Brain microvascular endothelial cell (primary cell): ENCODE results near the gene EFTUD2.
A peak's percentile ranks its signal among the peaks of the same experiment; 100 is the strongest.
"Not testable (repeated sequence)": the region's sequence is repeated elsewhere in the genome, so short reads cannot be mapped to it uniquely, and the experiment has no call there.

Experiments
- DNase-seq: peaks from one replicate; pipeline ENCODE4 v3.0.0-alpha.2; 2020
- H3K27ac ChIP-seq: fragments of 250-450 bp; sonication (Bioruptor Pico); 2 replicates; pipeline ENCODE4 v1.5.1; 2020; ENCODE audit warnings: mild to moderate bottlenecking, moderate library complexity
- H3K27me3 ChIP-seq: fragments of 250-450 bp; sonication (Bioruptor Pico); replicated peaks from 2 replicates; pipeline ENCODE4 v1.5.1; 2020; ENCODE audit warnings: mild to moderate bottlenecking
- H3K36me3 ChIP-seq: fragments of 250-450 bp; sonication (Bioruptor Pico); replicated peaks from 2 replicates; pipeline ENCODE4 v1.5.1; 2020; ENCODE audit warnings: mild to moderate bottlenecking
- H3K4me3 ChIP-seq: 2 replicates; pipeline ENCODE4 v1.5.1; 2011; ENCODE audit warnings: low read depth, mild to moderate bottlenecking, control low read depth, low read length, moderate library complexity
- in situ Hi-C: cut with HindIII; loops from 2 replicates; pipeline ENCODE4 v1.10.0; 2017; ENCODE audit warnings: low sequenced_read_pairs, low pct_ligation_motif_present
- TF ChIP-seq, protein P1 (sequence below): IDR thresholded peaks from 2 replicates; pipeline ENCODE4 v1.5.1; 2011; ENCODE audit warnings: low read depth, mild to moderate bottlenecking, moderate library complexity, low read length, control low read depth, inconsistent platforms; ENCODE audit errors: missing control alignments

EFTUD2 gene

DNA sequence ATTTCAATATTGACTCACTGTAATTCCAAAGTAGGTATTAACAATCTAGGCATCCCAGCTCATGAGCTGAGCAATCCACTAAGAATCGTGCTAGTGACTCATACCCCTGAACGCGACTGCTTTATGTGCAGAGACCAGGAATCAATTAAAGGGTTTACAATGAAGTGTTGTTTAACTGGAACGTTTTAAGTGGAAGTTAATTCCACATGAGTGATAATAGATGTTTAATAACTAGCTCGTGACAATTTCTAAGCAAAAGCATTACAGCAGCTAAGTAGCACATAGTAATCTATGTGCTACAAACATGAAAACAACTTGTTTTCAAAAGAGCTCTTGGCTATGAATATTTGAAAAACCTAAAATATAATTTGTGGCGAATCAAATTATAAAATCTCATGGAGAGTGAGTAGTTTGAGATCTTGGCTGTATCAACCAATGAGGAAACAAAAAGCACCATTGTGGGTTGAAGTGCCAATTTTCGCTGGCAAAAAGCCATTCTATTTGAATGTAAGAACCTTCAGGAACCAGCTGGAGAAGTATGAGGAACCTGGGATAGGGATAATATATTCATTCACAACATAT is 78.5 kb downstream of the EFTUD2 start:
- TF ChIP-seq, protein P1, sequence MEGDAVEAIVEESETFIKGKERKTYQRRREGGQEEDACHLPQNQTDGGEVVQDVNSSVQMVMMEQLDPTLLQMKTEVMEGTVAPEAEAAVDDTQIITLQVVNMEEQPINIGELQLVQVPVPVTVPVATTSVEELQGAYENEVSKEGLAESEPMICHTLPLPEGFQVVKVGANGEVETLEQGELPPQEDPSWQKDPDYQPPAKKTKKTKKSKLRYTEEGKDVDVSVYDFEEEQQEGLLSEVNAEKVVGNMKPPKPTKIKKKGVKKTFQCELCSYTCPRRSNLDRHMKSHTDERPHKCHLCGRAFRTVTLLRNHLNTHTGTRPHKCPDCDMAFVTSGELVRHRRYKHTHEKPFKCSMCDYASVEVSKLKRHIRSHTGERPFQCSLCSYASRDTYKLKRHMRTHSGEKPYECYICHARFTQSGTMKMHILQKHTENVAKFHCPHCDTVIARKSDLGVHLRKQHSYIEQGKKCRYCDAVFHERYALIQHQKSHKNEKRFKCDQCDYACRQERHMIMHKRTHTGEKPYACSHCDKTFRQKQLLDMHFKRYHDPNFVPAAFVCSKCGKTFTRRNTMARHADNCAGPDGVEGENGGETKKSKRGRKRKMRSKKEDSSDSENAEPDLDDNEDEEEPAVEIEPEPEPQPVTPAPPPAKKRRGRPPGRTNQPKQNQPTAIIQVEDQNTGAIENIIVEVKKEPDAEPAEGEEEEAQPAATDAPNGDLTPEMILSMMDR = no peak
- DNase-seq = peak; percentile 85
- in situ Hi-C loops = no loop called here
- Histone ChIP-seq H3K27ac (peak overlapping the region; percentile 80), H3K36me3 (no peaks in the 10 kb centered on the region), H3K27me3 (no peaks in the 10 kb centered on the region), H3K4me3 (no peak overlapping the region)

DNA sequence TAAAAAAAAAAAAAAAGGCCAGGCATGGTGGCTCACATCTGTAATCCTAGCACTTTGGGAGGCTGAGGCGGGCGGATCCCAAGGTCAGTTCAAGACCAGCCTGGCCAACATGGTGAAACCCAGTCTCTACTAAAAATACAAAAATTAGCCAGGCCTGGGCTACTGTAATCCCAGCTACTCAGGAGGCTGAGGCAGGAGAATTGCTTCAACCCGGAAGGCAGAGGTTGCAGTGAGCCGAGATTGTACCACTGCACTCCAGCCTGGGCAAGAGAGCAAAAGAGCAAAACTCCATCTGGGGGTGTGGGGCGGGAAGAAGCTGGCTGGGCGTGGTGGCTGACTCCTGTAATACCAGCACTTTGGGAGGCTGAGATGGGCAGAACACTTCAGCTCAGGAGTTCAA is 80.7 kb downstream of the EFTUD2 start:
- H3K36me3 ChIP-seq, H3K27ac ChIP-seq, H3K4me3 ChIP-seq, in situ Hi-C loops, DNase-seq, H3K27me3 ChIP-seq: not testable (repeated sequence)

DNA sequence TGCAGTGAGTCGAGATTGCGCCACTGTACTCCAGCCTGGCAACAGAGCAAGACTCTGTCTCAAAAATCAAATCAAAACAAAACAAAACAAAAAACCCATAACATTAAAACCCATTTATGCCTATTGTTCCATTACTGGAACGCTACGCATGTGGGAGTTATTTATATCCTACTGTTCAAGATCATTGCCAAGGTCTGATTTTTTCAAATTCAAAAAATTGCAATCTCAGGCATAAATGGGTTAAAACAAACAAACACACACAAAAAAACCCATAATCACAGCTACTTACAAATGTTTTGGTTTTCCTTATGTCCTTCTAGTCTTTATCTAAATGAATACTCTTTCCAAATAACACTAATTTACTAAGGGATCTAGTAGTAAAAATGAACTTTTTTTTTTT is 87.0 kb downstream of the EFTUD2 start:
- TF ChIP-seq, protein P1 = no peak
- no peaks in the 10 kb centered on the region for H3K36me3 ChIP-seq
- no peaks in the 10 kb centered on the region for H3K27me3 ChIP-seq
- no peak for DNase-seq
- no peak overlapping the region for H3K27ac ChIP-seq
- in situ Hi-C loops = no loop called here
- no peak overlapping the region for H3K4me3 ChIP-seq

DNA sequence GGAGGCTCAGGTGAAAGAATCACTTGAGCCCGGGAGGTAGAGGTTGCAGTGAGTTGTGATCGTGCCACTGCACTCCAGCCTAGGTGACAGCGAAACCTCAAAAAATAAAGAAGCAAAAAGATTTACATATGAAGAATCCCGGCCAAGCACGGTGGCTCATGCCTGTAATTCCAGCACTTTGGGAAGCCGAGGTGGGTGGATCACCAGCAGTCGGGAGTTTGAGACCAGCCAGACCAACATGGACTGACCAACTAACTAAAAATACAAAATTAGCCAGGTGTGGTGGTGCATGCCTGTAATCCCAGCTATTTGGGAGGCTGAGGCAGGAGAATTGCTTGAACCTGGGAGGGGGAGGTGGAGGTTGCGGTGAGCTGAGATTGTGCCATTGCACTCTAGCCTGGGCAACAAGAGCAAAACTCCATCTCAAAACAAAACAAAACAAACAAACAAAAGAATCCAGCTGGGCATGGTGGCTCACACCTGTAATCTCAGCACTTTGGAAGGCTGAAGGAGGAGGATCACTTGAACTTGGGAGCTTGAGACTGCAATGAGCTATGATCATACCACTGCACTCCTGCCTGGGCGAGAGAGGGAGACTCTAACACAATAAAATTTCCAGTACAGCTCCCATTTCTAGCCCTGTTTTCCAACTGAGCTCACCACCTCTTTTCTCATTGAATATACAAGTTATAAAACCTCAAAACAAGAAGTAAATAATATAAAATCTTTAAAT is 90.4 kb downstream of the EFTUD2 start:
- H3K36me3 ChIP-seq = peaks cover 15% of the 10 kb centered on the region
- in situ Hi-C loops, H3K27me3 ChIP-seq, DNase-seq, H3K27ac ChIP-seq, H3K4me3 ChIP-seq: not testable (repeated sequence)

DNA sequence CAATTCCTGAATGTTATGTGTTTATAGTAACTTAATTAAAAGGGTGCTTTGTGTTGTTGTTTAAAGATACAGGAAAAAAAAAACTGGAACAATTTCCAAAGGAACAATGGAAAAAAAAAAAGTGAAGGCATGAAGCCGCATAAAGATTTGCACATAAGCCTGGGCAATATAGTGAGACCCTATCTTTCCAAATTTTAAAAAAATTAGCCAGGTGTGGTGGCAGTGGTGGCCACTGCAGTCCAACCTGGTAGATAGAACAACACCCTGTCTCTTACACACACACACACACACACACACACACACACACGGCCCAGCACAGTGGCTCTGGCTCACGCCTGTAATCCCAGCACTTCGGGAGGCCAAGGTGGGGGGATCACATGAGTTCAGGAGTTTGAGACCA is 91.1 kb downstream of the EFTUD2 start:
- peaks cover 18% of the 10 kb centered on the region for H3K36me3 ChIP-seq
- TF ChIP-seq, protein P1 = no peak
- in situ Hi-C loops = no loop called here
- H3K27me3 ChIP-seq = no peaks in the 10 kb centered on the region
- no peak overlapping the region for H3K27ac ChIP-seq
- no peak overlapping the region for H3K4me3 ChIP-seq
- DNase-seq = no peak

DNA sequence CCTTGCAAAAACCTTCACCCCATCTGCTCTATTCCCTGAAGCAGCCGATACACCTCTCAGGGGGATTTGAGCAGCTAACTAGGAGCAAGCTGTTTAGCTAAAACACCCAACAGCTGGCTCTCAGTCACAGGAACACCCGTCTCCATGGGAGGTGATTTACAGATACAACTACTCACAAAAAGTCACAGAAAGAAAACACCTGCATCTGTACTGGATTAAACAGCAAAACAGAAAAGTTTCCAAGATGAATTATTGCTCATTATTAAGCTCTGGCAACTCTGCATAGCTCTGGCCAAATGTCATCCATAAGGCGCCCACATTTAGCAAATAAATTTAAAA is 91.5 kb downstream of the EFTUD2 start:
- no peak for DNase-seq
- Histone ChIP-seq H3K27ac (no peak overlapping the region), H3K4me3 (no peak overlapping the region), H3K27me3 (no peaks in the 10 kb centered on the region), H3K36me3 (peaks cover 18% of the 10 kb centered on the region)
- in situ Hi-C loops = no loop called here
- TF ChIP-seq, protein P1 = no peak
